Measurements from ENCODE around the gene YOD1.

The YOD1 gene

DNA sequence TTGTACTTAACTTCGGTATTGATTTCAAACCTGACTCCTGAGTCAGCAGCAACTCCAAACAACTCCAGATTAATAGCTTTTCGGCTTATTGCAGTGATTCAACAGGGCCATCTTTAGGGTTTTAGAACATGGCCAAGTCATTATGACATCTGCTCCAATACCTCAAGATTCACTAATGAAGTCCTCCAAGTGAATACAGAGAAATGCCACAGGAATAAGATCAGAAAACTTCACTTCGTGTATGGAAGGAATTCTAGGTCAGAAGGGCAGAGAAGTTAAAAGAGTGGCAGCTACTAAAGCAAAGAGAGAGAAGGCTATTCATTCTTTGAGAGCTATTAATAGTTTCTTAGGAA, 10.9 kb downstream of the YOD1 start:
- TF ChIP-seq SPI1 (IDR thresholded peaks at IDR 0.05; ENCODE audit: borderline replicate concordance, low read depth), result no peak
- TF ChIP-seq GABPA (IDR thresholded peaks at IDR 0.05; ENCODE audit: low read depth), result no peak
- no peak for TF ChIP-seq CTCF (IDR thresholded peaks at IDR 0.05; ENCODE audit: insufficient read depth, low read length)
- TF ChIP-seq POLR2AphosphoS5 (IDR thresholded peaks at IDR 0.05; ENCODE audit: low read depth), result no peak
- TF ChIP-seq, protein P1, sequence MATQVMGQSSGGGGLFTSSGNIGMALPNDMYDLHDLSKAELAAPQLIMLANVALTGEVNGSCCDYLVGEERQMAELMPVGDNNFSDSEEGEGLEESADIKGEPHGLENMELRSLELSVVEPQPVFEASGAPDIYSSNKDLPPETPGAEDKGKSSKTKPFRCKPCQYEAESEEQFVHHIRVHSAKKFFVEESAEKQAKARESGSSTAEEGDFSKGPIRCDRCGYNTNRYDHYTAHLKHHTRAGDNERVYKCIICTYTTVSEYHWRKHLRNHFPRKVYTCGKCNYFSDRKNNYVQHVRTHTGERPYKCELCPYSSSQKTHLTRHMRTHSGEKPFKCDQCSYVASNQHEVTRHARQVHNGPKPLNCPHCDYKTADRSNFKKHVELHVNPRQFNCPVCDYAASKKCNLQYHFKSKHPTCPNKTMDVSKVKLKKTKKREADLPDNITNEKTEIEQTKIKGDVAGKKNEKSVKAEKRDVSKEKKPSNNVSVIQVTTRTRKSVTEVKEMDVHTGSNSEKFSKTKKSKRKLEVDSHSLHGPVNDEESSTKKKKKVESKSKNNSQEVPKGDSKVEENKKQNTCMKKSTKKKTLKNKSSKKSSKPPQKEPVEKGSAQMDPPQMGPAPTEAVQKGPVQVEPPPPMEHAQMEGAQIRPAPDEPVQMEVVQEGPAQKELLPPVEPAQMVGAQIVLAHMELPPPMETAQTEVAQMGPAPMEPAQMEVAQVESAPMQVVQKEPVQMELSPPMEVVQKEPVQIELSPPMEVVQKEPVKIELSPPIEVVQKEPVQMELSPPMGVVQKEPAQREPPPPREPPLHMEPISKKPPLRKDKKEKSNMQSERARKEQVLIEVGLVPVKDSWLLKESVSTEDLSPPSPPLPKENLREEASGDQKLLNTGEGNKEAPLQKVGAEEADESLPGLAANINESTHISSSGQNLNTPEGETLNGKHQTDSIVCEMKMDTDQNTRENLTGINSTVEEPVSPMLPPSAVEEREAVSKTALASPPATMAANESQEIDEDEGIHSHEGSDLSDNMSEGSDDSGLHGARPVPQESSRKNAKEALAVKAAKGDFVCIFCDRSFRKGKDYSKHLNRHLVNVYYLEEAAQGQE (IDR thresholded peaks at IDR 0.05; ENCODE audit: insufficient replicate concordance, low read depth), result no peak
- Histone ChIP-seq H3K27ac (replicated peaks) (no peak overlapping the region), H3K27me3 (ENCODE audit: insufficient read depth, poor library complexity, severe bottlenecking) (no peaks in the 10 kb centered on the region), H3K4me3 (replicated peaks; ENCODE audit: insufficient read depth, low read length) (no peak overlapping the region)
- no peak for DNase-seq (ENCODE audit: low read depth in 1 of 2, low spot score in 1 of 2)

GRCh38 chr1:207039380-207040180, 11.4 kb downstream of the YOD1 start:
- H3K27me3 ChIP-seq (ENCODE audit: insufficient read depth, poor library complexity, severe bottlenecking), result no peaks in the 10 kb centered on the region
- no peak for TF ChIP-seq CTCF (IDR thresholded peaks at IDR 0.05; ENCODE audit: insufficient read depth, low read length)
- no peak for TF ChIP-seq SPI1 (IDR thresholded peaks at IDR 0.05; ENCODE audit: borderline replicate concordance, low read depth)
- TF ChIP-seq GABPA (IDR thresholded peaks at IDR 0.05; ENCODE audit: low read depth), result no peak
- TF ChIP-seq POLR2AphosphoS5 (IDR thresholded peaks at IDR 0.05; ENCODE audit: low read depth), result no peak
- TF ChIP-seq, protein P1 (IDR thresholded peaks at IDR 0.05; ENCODE audit: insufficient replicate concordance, low read depth), result no peak
- DNase-seq (ENCODE audit: low read depth in 1 of 2, low spot score in 1 of 2), result no peak
- H3K27ac ChIP-seq (replicated peaks), result no peak overlapping the region
- H3K4me3 ChIP-seq (replicated peaks; ENCODE audit: insufficient read depth, low read length), result no peak overlapping the region

DNA sequence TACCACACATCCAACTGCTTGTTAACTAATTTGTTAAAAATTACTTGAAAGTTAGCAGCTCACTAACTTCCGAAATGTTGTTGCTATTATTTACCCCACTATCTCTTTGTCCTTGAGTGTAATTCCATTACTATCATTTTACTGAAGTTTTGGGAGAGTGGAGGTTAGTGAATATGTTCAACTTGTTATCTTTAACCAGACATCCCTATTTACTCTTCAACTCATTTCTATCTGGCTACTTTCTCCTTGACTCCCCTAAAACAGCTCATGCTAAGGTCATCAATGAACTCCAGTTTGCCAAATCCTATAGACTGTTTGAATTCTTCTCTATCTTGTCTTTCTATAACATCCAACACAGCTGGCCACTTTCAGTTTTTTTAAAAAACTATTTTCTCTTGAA, 14.1 kb downstream of the YOD1 start:
- no peak overlapping the region for H3K27ac ChIP-seq (replicated peaks)
- TF ChIP-seq, protein P1 (IDR thresholded peaks at IDR 0.05; ENCODE audit: insufficient replicate concordance, low read depth), result no peak
- TF ChIP-seq SPI1 (IDR thresholded peaks at IDR 0.05; ENCODE audit: borderline replicate concordance, low read depth), result no peak
- no peak for TF ChIP-seq POLR2AphosphoS5 (IDR thresholded peaks at IDR 0.05; ENCODE audit: low read depth)
- no peak for TF ChIP-seq CTCF (IDR thresholded peaks at IDR 0.05; ENCODE audit: insufficient read depth, low read length)
- TF ChIP-seq GABPA (IDR thresholded peaks at IDR 0.05; ENCODE audit: low read depth), result no peak
- no peak for DNase-seq (ENCODE audit: low read depth in 1 of 2, low spot score in 1 of 2)
- H3K4me3 ChIP-seq (replicated peaks; ENCODE audit: insufficient read depth, low read length), result no peak overlapping the region
- H3K27me3 ChIP-seq (ENCODE audit: insufficient read depth, poor library complexity, severe bottlenecking), result no peaks in the 10 kb centered on the region
